ENCODE measurements around the gene SLC51A. TPM values are rescaled to one million over a fixed set of nuclear protein-coding genes. Genes with fewer than 3 reads are reported as not detected.

Gene SLC51A
- total and polyA plus RNA-seq, 12 donors, result 1.2 to 73.1 (median 12.7) TPM

- intact Hi-C loops (cut with DNase I), result loop anchor here in 1 of 2 donors (10.0 kb wide), 1 partner anchor 430 kb away; no protein-coding TSS in a partner anchor
- WGBS, 4 donors, result 75 to 87% (median 82%) methylated on average over 5 of the region's 5 CpGs
Observed at GRCh38 chr3:196254376-196255283, 38.3 kb downstream of the SLC51A start.

DNA sequence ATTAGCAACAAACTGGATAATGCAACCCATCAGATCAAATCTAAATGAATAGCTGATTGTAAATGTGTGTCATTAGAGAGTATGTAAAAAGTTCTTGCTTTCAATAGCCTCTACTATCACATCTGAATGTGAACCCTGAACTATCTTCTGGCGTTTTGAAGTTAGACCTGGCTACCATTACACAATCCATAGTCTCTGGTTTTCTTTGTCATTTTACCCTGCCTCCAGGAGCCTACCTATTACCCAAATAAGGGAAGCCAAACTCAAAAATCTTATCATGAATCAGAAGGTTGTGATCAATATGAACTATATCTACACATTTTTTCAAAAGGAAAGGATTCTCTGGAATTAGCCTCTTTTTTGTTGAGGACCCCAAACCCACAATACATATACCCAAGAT is 39.4 kb downstream of the SLC51A start:
- TF ChIP-seq POLR2A (IDR thresholded peaks at IDR 0.05) (no peak), CTCF (IDR thresholded peaks at IDR 0.05) (no peak)
- WGBS, 4 donors, result 76 to 92% (median 83%) methylated on average over 1 of the region's 1 CpG
- H3K27ac ChIP-seq, result no peak overlapping the region
- no peak for DNase-seq
- H3K4me1 ChIP-seq (replicated peaks in 1 of 2), result no peaks in the 10 kb centered on the region
- no peaks in the 10 kb centered on the region for H3K27me3 ChIP-seq
- intact Hi-C loops (cut with DNase I), result loop anchor here in 1 of 2 donors (10.0 kb wide), 1 partner anchor 429 kb away; no protein-coding TSS in a partner anchor
- H3K9me3 ChIP-seq (replicated peaks in 1 of 3), result no peaks in the 10 kb centered on the region
- H3K36me3 ChIP-seq (replicated peaks in 1 of 2), result peaks cover 0 to 21% of the 10 kb centered on the region in 2 donors
- no peak overlapping the region for H3K4me3 ChIP-seq

More at GRCh38 chr3:196254376-196255283, 38.3 kb downstream of the SLC51A start:
- no peak overlapping the region for H3K27ac ChIP-seq
- no peak for DNase-seq
- H3K9me3 ChIP-seq (replicated peaks in 1 of 3), result no peaks in the 10 kb centered on the region
- no peak overlapping the region for H3K4me3 ChIP-seq
- peaks cover 0 to 21% of the 10 kb centered on the region in 2 donors for H3K36me3 ChIP-seq (replicated peaks in 1 of 2)
- no peaks in the 10 kb centered on the region for H3K27me3 ChIP-seq
- TF ChIP-seq CTCF (IDR thresholded peaks at IDR 0.05) (no peak), POLR2A (IDR thresholded peaks at IDR 0.05) (no peak)
- no peaks in the 10 kb centered on the region for H3K4me1 ChIP-seq (replicated peaks in 1 of 2)

DNA sequence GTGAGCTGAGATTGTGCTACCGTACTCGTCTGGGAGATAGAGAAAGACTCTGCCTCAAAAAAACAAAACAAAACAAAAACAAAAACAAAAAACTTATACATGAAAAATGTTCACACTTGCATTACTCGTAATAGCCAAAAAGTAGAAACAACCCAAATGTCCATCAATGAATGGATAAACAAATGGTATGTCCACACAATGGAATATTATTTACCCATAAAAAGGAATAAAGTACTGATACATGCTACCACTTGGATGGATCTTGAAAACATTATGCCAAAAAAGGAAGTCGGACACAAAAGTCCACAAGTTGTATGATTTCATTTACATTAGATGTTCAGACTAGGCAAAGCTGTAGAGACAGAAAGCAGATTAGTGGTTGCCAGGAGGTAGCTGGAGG is 44.5 kb downstream of the SLC51A start:
- H3K4me3 ChIP-seq, result no peak overlapping the region
- intact Hi-C loops (cut with DNase I), result loop anchor here in 1 of 2 donors (10.0 kb wide), 1 partner anchor 264 kb away; no protein-coding TSS in a partner anchor
- no peaks in the 10 kb centered on the region for H3K9me3 ChIP-seq (replicated peaks in 1 of 3)
- TF ChIP-seq CTCF (IDR thresholded peaks at IDR 0.05), result no peak
- TF ChIP-seq POLR2A (IDR thresholded peaks at IDR 0.05), result no peak
- H3K27me3 ChIP-seq, result no peaks in the 10 kb centered on the region
- H3K27ac ChIP-seq, result no peak overlapping the region
- no peaks in the 10 kb centered on the region for H3K4me1 ChIP-seq (replicated peaks in 1 of 2)
- 95 to 99% (median 97%) methylated on average over 4 of the region's 4 CpGs for WGBS, 4 donors
- no peak for DNase-seq
- H3K36me3 ChIP-seq (replicated peaks in 1 of 2), result peaks cover 0 to 20% of the 10 kb centered on the region in 2 donors

DNA sequence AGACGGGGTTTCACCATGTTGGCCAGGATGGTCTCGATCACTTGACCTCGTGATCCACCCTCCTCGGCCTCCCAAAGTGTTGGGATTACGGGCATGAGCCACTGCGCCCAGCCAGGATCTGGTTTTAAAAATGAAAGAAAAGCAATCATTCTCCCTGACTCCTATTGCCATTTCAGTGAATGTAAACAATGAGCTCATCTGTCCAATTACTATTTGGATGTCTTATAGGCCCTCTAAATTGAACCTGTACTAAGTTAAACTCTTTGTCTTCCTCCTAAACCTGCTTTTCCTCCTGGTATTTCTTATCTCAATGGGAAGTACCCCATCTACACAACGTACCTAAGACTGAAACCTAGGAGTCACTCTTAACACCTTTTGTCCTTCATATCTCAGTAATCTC is 47.5 kb downstream of the SLC51A start:
- Histone ChIP-seq H3K4me3 (no peak overlapping the region), H3K27me3 (no peaks in the 10 kb centered on the region), H3K4me1 (replicated peaks in 1 of 2) (peaks cover 0 to 5% of the 10 kb centered on the region in 2 donors), H3K9me3 (replicated peaks in 1 of 3) (no peaks in the 10 kb centered on the region), H3K36me3 (replicated peaks in 1 of 2) (peaks cover 0 to 22% of the 10 kb centered on the region in 2 donors), H3K27ac (no peak overlapping the region)
- DNase-seq, result no peak
- intact Hi-C loops (cut with DNase I), result loop anchor here in 1 of 2 donors (10.0 kb wide), 1 partner anchor 261 kb away; no protein-coding TSS in a partner anchor
- 95 to 99% (median 97%) methylated on average over 7 of the region's 7 CpGs for WGBS, 4 donors
- TF ChIP-seq CTCF (IDR thresholded peaks at IDR 0.05), result no peak
- TF ChIP-seq POLR2A (IDR thresholded peaks at IDR 0.05), result no peak
